ENCODE measurements around the gene RPS6KA1.
A peak's percentile ranks its signal among the peaks of the same experiment; 100 is the strongest.
"Not testable (repeated sequence)": the region's sequence is repeated elsewhere in the genome, so short reads cannot be mapped to it uniquely, and the experiment has no call there.

The RPS6KA1 gene

GRCh38 chr1:26556111-26556510, 26.6 kb downstream of the RPS6KA1 start:
- no peak for DNase-seq

GRCh38 chr1:26557008-26557407, 27.4 kb downstream of the RPS6KA1 start:
- no peak for DNase-seq

DNA sequence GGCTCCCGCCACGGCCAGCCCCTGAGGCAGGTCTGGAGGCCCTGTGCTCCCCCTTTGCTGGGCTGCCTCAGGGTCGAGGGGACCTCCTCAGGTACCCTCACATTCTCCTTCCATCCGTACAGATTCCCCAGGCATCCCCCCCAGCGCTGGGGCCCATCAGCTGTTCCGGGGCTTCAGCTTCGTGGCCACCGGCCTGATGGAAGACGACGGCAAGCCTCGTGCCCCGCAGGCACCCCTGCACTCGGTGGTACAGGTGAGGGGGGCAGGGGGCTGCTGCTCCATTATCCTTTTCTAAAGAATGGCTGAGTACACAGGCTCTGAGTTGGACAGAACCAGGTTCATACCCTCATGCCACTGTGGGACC, 29.1 kb downstream of the RPS6KA1 start:
- DNase-seq = no peak

DNA sequence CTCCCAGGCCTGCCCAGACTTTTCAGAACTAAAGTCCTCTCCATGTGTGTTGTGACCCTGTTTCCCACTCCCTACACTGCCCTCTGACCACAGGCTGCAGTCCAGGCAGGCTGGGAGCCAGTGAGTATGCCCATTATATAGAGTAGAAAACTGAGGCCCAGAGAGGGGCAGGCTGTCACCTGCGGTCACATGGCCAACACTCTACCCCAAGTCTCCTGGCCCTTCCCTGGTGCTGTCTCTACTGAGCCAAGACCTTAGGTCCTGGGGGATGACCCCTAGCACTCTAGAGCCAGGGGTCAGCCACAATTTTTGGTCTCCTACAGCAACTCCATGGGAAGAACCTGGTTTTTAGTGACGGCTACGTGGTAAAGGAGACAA, 30.8 kb downstream of the RPS6KA1 start:
- no peak for DNase-seq

DNA sequence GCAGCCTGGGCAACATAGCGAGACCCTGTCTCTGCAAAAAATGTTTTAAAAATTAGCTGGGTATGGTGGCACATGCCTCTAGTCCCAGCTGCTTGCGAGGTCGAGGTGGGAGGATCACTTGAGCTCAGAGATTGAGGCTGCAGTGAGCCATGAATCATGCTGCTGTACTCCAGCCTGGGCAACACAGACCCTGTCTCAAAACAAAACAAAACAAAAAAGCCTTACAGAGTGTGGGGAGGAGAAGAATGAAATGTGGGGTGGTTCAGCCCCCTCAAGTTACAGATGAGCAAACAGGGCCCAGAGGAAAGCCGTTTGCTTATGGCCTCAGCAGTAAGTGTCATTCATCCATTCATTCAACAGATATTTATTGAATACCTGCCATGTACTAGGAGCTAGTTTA, 40.7 kb downstream of the RPS6KA1 start:
- DNase-seq = no peak

DNA sequence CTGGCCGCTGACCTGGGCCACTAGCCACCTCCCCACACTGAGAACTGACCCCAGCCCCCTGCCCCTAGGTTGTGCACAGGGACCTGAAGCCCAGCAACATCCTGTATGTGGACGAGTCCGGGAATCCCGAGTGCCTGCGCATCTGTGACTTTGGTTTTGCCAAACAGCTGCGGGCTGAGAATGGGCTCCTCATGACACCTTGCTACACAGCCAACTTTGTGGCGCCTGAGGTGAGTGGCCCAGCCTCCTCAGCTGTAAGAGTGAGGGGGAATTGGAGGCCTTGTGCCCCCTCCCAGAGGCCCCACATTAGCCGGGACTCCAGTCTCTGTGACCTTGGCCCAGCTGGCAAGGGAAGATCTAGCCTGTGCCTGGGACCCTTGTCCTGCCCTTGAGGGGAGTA, 41.8 kb downstream of the RPS6KA1 start:
- no peak for DNase-seq

DNA sequence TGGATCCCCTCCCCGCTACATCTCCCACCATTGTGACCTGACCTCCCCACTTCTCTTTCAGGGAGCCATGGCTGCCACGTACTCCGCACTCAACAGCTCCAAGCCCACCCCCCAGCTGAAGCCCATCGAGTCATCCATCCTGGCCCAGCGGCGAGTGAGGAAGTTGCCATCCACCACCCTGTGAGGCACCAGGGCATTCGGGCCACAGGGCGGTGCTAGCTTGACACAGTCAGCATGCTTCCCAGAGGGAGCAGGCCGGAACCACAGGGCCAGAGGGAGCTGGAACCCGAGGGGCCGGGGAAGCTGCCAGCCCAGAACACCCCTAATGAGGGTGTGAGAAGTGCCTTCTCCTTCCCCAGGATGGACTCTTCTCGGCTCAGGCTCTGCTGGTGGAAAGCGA, 44.5 kb downstream of the RPS6KA1 start:
- DNase-seq = no peak

DNA sequence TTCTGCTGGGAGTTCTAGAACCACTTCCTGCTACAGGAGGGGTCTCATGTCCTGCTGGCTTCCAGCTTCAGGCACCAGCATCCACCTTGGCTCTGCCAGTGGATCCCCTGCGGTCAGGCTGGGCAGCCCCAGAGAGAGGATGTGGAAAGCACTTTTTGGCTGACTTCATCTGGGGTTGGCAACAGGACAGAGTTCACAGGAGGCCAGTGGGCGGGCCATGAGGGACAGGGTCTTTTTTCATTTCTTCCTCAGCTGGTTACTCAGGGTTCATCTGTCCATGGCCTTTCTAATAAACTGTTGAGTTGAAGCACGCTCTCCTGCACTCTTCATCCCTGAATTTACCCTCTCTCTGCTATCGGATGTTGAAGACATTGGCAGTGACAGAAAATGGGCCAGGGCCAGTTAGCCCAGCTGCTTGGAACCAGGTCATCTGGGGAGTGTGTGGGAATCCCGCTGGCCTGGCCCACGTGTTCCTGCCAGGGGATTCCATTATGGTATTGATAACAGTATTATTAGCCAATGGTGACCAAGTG, 45.2 kb downstream of the RPS6KA1 start:
- no peak for DNase-seq

DNA sequence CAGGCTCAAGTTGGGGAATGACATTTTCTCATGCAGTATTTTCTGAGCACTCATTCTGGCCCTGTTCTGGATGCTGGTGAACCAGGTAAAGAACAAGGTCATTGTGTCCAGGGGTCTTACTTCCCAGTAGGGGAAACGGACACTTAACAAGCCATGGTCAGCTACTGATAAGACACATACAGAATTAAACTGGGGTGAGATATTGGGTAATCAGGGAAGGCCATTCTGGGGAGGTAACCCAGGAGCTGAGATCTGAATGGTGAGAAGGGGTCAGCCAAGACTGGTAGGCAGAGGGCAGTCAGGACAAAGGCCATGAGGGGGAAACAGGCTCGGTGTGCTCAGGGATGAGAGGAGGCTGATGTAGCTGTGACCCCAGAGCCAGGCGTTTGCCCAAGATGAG, 45.8 kb downstream of the RPS6KA1 start:
- DNase-seq = no peak

- no peak for DNase-seq
Observed at GRCh38 chr1:26578167-26578566, 48.6 kb downstream of the RPS6KA1 start.

GRCh38 chr1:26579681-26580111, 50.1 kb downstream of the RPS6KA1 start:
- DNase-seq = no peak

DNA sequence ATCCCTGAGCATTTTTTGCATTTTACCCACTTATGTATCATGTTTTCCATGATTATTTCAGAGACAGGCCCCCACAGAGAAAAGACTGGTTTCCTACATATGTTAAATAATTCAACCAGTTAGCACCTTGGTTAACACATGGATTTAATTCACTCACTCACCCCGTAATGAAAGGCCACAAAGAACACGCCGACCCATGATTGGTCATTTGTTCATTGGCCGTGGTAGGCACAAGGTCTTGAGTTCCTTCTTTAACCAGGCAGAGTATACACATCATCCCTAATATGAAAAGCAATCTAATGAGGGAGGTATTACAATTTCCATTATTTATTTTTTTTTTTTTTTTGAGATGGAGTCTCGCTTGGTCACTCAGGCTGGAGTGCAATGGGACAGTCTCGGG, 50.6 kb downstream of the RPS6KA1 start:
- DNase-seq = no peak

DNA sequence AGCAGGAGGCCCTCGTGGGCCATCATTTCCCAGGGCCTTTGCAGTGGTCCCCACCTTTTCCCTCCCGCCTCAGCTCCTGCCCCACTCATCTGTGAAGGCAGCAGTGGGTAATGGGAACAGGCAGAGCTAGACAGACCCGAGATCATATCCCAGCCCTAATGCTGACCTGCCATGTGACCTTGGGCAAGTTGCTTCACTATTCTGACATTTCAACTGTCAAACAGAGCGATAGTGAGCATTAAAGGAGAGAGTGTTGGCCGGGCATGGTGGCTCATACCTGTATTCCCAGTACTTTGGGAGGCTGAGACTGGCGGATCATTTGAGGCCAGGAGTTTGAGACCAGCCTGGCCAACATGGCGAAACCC, 51.7 kb downstream of the RPS6KA1 start:
- DNase-seq = no peak

DNA sequence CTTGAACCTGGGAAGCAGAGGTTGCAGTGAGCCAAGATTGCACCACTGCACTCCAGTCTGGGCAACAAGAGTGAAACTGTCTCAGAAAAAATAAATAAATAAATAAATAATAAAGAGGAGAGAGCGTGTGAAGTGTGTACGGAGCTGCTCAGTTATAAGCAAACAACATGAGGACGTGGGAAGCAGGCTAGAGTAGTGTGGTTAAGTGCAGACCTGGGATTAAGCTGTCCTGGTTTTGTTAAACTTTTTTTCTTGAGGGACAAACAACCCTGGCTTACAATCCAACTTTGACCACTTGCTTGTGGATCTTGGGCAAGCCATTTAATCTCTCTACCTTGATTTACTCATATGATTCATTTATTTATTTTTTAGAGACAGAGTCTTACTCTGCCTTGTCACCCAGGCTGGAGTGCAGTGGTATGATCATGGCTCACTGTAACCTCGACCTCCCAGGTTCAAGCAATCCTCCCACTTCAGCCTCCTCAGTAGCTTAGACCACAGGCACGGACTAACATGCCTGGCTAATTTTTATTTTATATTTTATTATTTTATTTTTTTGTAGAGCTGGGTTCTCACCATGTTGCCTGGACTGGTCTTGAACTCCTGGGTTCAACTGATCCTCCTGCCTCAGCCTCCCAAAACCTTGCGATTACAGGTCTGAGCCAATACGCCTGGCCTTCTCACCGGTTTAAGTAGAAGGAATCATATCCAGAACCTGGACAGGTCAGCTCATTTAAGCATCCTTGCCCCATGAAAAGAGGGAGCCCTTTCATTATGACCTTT, 52.7 kb downstream of the RPS6KA1 start:
- DNase-seq = no peak

DNA sequence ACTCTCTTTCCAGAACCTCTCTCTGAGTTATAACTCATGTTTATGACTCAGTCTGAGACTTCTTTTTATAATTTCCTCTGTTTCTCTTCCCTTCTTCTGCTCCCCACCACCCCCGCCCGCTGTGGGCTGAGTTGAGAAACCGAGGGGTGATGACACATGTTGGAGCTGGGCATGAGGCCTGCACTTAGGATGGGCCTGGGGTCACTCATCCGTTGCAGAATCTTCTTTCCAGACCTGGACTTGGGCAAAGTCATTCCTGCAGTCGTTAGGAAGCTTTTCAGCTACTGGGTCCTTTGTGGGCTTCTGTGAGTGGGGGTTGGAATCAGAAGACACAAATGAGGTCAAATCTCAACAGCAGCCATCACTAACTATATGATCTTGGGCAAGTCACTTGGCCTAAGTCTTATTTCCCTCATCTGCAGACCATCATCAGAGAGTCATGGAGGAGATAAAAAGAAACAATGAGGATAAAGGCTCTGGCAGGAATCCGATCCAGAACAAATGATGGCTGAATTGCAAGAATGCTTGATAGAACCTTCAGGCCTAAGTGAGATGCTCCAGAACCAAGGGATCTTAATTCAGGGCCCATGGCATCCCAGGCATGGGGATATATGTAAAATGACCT, 53.4 kb downstream of the RPS6KA1 start:
- peak; percentile 76 for DNase-seq

- no peak for DNase-seq
Observed at GRCh38 chr1:26583646-26584485, 54.3 kb downstream of the RPS6KA1 start.

DNA sequence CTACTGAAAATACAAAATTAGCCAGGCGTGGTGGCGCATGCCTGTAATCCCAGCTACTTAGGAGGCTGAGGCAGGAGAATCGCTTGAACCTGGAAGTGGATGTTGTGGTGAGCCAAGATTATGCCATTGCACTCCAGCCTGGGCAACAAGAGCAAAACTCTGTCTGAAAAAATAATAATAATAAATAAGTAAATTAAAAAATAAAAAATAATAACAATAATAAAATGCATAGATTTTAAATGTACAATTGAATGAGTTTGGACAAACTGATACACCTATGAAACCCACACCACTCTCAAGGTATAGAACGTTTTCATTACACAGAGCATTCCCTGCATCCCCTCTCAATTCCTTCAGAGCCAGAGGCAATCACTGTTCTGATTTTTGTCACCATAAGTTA, 55.0 kb downstream of the RPS6KA1 start:
- not testable (repeated sequence) for DNase-seq

- DNase-seq = no peak
Observed at GRCh38 chr1:26585471-26585870, 55.9 kb downstream of the RPS6KA1 start.

GRCh38 chr1:26593385-26593784, 63.8 kb downstream of the RPS6KA1 start:
- no peak for DNase-seq

GRCh38 chr1:26594593-26594992, 65.0 kb downstream of the RPS6KA1 start:
- not testable (repeated sequence) for DNase-seq

- peak; percentile 65 for DNase-seq
Observed at GRCh38 chr1:26597629-26598039, 68.1 kb downstream of the RPS6KA1 start.

- DNase-seq = no peak
Observed at GRCh38 chr1:26598890-26599289, 69.3 kb downstream of the RPS6KA1 start.

DNA sequence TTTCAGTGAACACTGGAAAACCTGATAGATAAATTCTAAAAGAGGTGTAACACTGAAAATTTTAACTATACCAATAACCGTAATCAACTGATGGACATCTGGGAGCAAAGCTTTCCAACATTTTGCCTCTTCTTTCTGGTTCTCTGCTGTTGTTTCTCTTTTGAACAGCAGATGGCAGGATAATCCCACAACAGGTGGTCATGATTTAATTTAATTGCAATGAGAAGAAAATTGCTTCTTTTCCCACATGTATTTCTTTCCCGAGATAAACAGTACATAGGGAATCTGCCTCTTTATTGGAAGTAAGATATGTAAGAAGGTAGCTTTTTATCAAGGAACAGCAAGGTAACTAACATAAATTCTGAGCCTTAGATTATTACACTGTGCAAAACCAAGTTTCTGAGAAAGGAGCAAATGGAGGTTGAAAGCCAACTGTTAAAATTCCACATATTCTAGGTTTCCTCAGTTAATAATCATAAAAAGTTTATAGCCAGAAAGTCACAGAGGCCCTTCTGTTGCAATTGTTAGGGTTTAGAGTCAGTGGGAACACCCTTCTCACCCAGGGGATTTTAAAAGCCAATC, 72.9 kb downstream of the RPS6KA1 start:
- peak; percentile 72 for DNase-seq

All from EL (cell line).